NCI-H345 (cell line): ENCODE results near the gene LRRC8C.

ENCODE experiments used
- DNase-seq: peaks from one replicate; lab custom pipeline; 2025; lab: John Stamatoyannopoulos, UW

LRRC8C gene

DNA sequence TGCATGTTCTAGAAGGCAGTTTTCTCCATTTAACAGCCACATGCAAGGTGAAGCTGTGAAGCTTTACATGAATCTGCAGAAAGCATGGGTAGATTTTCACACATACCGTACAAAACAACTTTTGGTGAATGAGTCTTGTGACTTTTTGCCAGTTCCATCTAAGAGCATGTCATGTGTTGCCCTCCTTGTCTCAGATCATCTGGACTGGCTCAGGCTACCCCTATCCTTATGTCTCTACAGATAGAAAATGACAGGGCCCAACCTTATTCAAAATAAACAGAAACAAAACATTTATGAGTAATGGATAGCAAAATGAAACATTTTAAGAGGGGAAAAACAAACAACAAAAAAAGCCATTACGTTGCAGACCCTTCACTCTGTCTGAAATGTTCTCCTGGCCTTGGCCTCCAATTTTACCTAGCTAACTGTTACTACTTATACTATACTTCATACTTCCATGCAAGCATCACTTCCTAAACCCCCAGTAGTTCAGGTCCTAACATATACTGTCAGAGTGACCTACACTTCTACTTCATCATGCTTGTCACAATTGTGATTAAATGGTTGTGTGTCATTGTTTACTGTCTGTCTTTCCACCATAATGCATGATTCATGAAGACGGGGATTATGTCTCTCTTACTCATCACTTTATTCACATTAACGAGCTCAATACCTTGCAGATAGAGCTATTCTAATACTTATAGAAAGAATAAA is 39.0 kb downstream of the LRRC8C start:
- DNase-seq = no peak

DNA sequence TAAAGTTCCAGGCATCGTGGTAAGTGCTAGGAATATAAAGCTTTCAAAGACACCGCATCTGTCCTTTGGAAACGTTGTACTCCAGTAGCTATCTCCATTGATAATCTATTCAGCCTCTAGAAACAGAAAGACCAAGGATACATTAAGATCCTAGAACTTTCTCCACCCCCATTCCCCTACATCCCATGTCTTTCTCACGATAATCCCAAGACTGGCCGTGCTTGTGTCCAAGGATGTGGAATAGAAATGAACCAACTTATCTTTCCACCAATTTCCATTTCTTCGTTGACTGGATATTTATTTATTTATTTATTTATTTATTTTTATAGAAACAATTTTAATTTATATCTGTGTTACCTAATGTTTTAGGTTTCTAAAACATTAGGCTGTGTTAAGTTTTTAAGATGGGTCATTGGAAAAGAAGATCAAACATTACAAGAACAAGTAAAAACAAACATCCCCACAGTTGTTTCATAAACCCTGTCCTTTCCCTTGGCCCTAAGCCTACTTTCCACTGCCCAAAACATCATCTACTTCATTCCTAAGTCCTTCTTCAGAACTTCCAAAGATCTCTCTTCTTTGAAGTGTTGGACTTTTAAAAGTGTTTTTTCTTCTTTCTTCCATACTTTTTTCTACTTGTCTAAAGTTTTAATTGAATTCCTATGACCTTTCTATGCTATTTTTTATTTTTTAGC is 39.7 kb downstream of the LRRC8C start:
- no peak for DNase-seq

DNA sequence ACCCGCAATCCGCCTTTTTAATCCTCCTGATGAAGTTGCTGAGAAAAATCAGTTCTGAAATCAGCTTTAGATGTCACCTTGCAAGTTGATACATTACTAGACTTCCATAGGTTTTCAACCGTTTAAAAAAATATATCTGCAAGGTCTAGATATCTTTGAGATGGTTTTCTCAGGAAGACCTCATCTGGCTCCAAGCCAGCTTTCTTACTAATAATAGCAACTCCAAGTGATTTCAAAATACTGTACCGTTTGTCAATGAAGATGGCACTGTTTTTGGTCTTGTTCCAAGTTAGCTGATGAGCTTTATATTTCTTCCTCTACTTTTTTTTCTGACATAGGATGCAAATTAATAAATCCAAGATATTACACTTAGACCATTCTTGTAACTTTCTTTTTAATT is 40.3 kb downstream of the LRRC8C start:
- DNase-seq = no peak

DNA sequence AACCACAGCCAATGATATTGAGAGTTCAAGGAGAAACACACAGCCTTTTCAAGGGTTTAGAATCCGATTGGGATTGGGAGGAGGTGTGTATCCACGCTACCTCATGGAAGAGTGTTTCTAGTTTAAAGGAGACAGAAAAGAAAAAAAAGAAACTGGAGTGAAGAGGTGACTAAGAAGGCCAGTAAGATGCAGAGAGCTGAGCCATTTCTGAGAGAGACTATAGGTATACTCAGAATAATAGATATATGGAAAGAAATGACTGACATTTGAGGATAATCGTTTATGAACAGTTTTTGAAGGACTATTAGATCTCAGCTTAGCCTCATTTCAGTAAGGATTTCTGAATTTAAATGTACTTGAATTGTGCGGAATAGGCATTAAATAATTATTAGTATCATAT is 42.8 kb downstream of the LRRC8C start:
- DNase-seq = no peak

DNA sequence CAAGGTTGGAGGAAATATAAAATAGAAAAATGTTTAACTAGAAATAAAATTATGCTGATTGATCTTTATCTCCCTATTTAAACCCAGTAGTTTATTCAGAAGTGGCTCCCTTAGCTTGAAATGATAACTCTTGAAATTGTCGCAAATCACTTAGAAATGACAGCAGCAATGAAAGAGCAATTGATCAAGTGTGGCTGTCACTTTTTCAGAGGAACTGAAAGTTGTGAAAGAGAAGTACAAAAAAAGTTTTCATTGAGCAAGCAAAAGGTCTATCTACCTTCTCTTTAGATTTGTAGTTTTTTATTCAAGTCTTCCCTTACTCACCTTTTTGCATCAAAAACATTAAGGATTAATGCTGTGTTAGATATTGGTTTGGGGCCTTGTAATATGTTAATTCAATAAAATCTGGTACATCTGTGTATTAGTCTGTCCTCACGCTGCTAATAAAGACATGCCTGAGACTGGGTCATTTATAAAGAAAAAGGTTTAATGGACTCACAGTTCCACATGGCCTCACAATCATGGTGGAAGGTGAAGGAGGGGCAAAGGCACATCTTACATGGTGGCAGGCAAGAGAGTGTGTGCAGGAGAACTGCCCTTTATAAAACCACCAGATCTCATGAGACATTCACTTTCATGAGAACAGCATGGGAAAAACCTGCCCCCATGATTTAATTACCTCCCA is 48.3 kb downstream of the LRRC8C start:
- DNase-seq = no peak

DNA sequence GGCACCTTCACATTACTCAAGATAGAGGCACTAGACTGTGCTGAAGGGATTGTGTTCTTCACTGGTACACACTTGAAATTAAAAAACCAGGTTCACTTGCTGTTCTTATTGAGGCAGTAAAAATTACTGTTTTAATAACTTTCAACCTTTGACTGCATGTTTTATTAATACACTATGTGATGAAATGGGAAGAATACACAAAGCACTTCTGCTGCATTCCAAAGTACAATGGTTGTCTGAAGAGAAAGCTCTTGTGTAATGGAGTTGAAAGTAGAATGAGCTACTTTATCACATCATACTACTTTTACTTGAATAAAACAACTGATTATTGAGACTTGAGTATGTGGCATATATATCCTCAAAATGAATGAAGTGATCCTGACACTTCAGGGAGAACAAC is 49.7 kb downstream of the LRRC8C start:
- no peak for DNase-seq

DNA sequence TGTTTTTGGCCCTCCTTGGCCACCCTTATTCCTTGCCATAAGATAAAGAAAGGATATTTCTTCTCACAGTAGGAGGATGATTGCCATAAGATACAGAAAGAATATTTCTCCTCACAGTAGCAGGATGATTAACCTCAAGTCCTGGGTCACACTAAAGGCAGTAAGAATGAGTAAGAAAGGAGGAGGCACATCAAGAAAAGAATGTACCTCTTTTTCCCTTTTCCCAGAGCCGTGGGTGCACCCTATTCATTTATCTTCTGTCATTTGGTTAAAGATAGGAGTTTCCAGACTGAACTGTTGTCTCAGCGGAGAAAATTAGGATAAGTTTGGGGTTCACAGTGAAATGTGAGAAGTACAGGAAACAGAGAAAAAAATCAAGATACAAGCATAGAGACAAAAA is 52.5 kb downstream of the LRRC8C start:
- no peak for DNase-seq

DNA sequence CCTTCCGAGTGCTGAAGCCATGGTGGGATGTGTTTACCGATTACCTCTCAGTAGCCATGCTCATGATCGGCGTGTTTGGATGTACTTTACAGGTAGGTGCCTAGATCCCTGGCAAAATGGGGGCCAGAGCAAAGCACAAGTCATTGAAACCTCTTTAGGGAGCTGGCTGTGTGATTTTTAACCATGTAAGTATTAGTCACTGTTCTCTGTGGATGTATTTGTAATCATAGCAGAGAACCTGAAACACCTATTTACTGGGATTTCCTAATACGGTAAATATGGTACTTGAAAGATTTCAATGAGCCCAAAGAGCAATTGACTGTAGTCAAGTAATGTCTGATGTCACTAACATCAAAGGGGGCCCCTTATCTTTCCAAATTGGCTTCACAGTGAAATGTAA is 53.6 kb downstream of the LRRC8C start:
- no peak for DNase-seq

DNA sequence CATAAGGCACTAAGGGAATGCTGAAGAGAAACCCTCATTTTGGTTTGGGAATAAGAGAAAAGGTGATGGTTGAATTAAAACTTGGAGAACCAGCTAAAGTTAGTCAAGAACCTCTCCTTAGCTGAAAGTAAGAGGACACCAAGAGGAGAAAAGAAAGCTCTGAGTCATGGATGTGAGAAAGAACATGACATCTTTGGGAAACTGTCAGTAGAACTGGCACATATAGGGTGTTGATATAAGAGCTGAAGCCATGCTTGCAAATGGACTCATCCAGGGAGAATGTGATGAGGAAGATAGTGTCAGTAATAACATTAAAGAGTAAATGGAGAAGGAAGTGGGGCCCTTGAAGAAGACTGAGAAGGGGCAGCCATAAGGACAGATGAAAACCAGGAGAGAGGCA is 54.3 kb downstream of the LRRC8C start:
- DNase-seq = no peak

DNA sequence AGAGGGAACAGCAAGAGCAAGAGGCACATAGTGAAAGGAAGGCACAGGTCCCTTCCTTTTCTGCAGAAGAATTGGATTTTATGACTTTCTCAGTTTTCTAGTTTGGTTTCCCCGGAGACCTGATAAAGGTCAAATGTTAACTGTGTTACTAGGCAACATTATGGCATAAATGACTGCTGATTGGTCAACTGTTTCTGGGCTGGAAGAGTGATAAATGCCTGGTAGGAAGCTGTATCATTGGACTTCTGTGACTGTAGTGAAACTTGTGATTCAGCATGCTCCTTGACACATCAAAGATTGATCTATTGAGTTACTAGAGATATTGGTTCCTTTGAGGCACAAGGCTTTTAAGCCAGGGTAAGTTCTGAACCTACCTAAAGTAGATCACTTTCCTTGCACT is 55.7 kb downstream of the LRRC8C start:
- no peak for DNase-seq

DNA sequence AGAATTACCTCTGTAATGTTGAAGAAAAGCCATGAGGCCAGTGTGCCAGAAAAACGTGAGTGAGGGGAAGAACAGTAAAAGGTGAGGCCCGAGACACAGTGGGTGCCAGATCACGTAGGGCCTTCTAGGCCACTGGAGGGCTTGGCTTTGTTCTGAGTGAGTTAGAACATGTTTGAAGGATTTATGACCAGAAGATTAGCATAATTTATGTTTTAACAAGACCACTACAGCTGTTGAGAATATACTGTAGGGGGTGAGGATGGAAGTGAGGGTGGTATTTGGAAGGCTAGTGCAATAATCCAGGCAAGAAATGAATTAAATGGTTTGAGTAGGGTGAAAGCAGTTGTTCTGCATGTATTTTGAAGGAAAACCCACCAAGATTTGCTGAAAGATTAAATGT is 56.3 kb downstream of the LRRC8C start:
- no peak for DNase-seq

DNA sequence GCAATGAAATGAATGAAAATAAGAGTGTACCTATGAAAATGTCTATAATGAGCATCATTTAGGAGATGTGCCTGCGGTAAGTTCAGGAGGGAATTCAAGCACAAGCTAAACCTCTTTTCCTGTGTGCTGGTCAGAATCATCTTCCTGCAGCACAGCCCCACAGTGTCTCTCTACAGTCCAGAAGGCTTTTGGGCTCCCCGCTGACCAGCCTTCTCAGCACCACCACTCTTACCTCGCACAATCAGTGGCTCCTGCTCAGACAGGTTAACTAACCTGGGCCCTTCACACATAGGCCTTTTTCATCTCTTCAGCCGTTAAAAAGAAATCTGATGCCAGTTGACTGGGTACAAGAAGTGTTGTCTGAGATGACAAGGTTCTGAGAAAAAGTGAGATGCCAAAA is 57.7 kb downstream of the LRRC8C start:
- no peak for DNase-seq

DNA sequence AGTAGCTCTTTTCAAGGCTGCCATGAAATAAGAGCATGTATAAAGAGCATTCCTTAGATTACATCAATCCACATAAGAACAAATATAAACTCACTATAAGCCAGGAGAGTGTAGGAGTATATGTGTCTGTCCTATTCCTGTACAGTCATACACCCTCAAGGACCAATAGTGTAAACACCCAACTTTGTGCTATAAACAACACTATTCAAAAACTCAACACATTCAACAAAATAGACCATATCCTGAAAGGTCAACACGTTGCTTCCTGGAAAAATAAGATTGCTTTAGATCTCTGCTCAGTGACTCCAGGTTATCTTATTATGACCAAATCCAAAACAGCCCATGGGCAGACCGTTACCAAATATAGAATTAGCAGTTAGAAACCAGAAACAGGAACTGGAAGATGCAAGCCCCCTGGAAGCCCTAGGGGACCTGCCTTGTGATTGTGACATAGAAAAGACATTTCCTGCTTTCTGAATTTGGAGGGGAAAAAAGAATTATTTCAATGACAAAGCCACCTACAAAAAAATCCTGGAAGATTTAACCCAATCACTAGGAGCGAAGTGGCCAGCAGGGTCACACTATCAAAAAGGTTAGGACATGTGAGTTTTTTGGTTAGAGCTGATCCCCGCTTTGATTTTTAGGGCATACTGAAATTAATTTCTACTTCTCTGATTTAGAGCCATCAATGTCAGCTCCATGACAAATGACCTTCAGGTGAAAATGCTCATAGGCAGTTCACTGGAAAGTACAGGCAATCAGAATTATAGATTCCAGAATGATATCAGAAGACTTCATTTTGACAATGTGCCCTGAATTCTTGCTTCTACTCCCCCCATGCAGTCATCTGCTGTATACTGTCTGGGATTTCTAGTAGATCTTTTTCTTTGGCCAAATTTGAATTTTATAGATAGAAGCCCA is 59.9 kb downstream of the LRRC8C start:
- DNase-seq = no peak

DNA sequence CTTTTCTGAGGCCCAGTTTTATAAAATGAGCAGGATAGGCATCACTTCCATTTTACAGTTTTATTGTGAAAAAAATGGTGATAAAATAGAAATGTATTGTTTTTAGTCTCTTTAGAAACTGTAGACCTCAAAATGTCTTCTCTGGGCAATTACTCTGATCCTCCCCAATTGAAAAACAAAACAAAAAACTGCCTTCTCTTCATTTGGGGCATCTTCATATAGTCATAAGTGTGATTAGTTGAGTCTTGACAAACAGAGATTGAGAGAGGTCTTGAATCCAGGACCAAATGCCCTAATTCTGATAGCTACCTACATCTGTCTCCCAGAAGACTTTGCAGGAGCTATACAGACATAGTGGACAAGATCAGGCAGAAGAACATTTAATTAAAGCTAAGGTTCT is 62.9 kb downstream of the LRRC8C start:
- DNase-seq = no peak

DNA sequence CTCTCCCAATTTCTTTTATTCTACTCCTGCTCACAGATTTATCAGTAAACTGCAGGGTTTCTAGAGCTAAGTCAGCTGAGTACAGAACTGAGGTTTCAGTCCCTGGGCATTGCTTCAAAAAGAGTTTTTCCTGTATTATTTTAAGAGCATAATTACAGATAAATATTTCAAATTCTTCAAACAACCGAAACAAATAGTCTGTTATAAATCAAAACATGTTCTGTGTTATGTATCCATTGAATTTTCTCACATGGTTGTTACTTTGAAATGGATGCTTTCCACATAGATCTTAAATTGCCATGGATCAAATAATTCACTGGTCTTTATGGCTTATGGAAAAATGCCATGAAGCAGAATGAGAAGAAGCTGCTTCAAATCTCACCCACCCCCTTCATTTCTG is 64.5 kb downstream of the LRRC8C start:
- DNase-seq = no peak

DNA sequence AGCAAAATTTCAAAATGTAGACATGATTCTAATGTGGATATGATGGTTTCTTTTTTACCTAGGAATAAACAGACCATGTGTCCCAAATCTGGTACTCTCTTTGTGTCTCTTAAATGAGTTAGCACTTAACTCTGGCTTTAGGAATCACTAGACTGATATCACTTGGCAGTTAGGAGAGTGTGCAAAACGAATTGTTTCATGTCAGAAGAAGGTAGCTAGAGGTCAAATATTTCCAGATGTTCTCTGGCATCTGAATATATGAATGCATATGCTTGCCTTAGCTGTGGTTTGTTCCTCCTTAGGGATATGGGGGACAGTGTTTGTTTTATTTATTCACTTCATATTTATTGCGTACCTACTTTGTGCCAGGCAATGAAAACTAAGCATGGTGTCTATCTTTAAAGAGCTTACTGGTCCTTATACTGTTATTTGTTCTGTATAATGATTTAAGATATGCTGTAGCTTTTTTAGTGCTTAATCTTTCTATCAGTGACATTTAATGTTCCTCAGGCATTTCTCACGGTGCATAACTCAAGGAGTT is 65.2 kb downstream of the LRRC8C start:
- DNase-seq = no peak

DNA sequence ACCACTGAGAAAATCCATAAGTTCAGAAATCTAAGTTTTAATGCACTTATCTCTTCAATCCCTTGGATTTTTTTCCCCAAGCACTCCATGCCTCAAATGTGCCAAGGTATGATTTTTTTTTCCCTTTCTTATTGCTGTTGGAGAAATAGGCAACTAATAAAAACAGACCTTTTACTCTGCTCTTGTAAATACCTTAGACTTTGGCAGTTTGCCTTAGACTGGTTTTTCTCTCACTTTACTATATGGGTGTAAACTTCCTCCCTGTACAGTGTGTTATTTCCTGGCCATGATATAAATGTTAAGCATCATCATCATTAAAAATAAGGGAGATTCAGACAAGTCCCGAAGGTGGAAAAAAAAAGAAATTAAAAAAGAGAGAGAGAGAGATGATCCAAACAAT is 65.7 kb downstream of the LRRC8C start:
- no peak for DNase-seq

DNA sequence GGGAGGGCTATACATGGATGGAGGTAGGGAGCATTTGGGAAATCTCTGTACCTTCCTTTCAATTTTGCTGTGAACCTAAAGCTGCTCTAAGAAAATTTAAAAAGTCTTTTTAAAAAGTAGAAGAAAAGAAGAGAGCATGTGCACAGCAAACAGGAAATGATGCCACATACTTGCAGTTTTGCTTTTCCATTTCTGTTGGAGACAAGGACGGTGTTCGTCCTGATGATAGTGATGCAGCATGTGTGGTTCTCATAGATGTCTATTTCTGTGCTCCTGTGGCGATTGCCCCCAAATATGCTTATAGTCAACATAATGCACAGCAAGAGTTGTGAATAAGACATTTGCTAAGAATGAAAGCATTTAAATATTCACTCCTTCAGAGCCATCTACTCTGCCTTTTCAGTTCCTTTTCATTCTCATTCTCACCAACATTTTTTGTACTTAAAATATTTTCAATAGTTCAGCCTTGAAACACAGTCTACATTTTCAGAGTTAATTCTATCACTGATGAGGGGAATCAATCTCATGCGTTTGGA is 66.6 kb downstream of the LRRC8C start:
- no peak for DNase-seq

DNA sequence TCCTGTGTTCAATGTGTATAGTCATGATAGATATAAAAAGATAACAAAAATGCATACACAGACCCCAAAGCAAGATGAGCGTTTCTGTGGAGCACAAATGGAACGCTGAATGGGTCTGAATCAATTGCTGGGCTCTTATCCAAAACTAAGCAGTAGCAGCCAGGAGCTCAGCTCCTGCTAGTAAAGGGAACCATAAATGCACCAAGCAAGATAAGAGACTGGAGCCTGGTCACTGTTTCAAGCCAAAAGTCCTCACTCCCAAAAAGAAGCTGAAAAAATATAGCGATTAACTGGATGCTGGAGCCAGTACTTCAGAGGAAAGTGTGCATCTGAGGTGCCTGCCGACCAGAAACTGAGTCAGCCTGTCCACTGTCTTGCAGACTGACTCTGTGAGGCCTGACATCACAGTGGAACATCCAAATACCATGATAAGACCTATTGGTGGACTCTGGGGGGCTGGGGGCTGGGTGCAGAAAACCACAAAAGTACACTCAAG is 68.9 kb downstream of the LRRC8C start:
- no peak for DNase-seq

DNA sequence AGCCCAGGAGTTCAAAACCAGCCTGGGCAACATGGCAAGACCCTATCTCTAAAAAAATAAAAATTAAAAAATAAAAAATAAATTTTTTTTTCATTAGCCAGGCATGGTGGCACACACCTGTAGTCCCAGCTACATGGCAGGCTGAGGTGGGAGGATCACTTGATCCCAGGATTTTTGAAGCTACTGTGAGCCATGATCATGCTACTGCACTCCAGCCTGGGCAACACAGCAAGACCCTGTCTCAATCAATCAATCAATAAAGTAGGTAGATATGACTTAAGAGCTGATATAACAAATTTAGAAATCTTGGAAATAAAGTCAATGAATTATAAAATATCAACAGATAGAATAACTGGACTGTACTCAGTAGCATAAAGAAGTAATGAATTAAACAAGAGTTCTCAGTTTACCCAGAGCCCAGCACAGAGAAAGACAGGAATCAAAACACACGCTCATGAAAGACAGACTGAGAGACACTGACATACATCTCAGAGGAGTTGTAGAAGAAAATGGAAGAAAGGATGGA is 69.7 kb downstream of the LRRC8C start:
- DNase-seq = no peak

DNA sequence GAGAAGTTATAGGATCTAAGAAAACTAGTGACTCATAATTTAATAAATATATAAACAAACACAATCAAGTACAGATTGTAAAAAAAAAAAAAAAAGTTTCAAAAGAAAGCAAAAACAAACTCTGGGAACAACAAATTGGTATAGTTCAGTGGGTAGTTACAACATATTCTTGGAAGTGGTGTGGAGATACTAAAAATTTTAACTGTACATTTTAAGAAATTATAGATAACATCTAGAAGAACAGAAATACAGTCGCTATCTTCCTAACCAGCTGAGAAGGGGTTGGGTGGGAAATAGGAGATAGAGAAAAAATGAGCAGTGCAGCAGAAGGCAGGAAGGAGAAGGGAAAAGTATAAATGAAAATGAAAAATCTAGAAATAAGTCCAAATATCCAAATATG is 70.5 kb downstream of the LRRC8C start:
- no peak for DNase-seq
